Measurements from ENCODE around the gene PRPSAP1. TPM values are rescaled to one million over a fixed set of nuclear protein-coding genes. Genes with fewer than 3 reads are reported as not detected.
"Not testable (repeated sequence)": the region's sequence is repeated elsewhere in the genome, so short reads cannot be mapped to it uniquely, and the experiment has no call there.

PRPSAP1 gene
- polyA plus RNA-seq, 4 donors = 32.2 to 46.7 (median 33.7) TPM

DNA sequence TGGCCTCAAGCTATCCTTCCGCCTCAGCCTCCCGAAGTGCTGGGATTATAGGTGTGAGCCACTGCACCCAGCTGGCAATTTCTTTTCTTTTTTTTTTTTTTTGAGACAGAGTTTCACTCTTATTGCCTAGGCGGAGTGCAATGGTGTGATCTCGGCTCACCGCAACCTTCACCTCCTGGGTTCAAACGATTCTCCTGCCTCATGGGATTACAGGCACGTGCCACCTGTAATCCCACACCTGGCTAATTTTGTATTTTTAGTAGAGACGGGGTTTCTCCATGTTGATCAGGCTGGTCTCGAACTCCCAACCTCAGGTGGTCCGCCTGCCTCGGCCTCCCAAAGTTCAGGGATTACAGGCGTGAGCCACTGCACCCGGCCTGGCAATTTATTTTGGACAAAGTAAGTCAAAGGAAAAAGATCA is 86.1 kb downstream of the PRPSAP1 start:
- H3K27ac ChIP-seq (ENCODE audit: low read depth in 1 of 3, low read length in 2 of 3) = peak overlapping the region; percentile 65 to 98 (median 77)
- DNase-seq; H3K9me3 ChIP-seq (ENCODE audit: control insufficient read depth in 2 of 2, insufficient read depth in 1 of 2, low read depth in 1 of 2, low read length in 1 of 2); FAIRE-seq; H3K27me3 ChIP-seq (ENCODE audit: control insufficient read depth in 3 of 3, insufficient read depth in 3 of 3, low read length in 3 of 3): not testable (repeated sequence)
- peaks cover 7 to 80% (median 18%) of the 10 kb centered on the region in 3 donors for H3K4me1 ChIP-seq (ENCODE audit: control insufficient read depth in 3 of 3, insufficient read depth in 2 of 3, low read depth in 1 of 3, low read length in 2 of 3)
- peaks cover 0 to 54% (median 3%) of the 10 kb centered on the region in 3 donors for H3K36me3 ChIP-seq (ENCODE audit: control insufficient read depth in 3 of 3, insufficient read depth in 2 of 3, low read depth in 1 of 3, low read length in 3 of 3)
- 45 to 60% (median 56%) methylated on average over 13 of the region's 13 CpGs for WGBS, 3 donors
- peak overlapping the region in 1 of 3 donors; percentile 87 for H3K4me3 ChIP-seq (ENCODE audit: low read depth in 1 of 3, low read length in 3 of 3)

DNA sequence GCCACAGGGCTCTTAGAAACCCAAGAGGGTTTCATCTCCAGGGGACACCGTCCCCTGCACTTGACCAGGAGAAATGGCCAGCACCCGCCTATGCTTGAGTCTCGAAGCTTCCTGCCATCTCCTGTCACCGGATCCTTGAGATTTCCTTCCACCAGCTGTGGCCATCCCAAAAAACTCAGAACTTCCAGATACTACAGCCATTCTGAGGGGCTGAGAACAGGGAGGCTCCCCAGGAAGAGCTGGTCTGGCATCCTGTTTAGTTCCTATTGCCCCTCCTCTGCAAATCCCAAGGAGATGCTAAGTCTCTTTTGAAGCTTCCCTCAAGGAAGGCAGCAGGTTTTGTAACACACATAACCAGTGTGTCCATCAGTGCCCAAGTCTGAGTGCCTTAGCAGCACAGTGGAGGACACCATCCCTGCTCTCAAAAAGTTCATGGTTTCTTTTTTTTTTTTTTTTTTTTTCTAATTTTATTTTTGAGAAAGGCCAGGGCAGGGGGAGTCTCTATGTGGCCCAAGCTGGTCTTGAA is 86.6 kb downstream of the PRPSAP1 start:
- peak overlapping the region; percentile 65 to 98 (median 89) for H3K27ac ChIP-seq (ENCODE audit: low read depth in 1 of 3, low read length in 2 of 3)
- H3K36me3 ChIP-seq (ENCODE audit: control insufficient read depth in 3 of 3, insufficient read depth in 2 of 3, low read depth in 1 of 3, low read length in 3 of 3) = peaks cover 0 to 54% (median 3%) of the 10 kb centered on the region in 3 donors
- no peaks in the 10 kb centered on the region for H3K27me3 ChIP-seq (ENCODE audit: control insufficient read depth in 3 of 3, insufficient read depth in 3 of 3, low read length in 3 of 3)
- H3K9me3 ChIP-seq (ENCODE audit: control insufficient read depth in 2 of 2, insufficient read depth in 1 of 2, low read depth in 1 of 2, low read length in 1 of 2) = no peaks in the 10 kb centered on the region
- peak overlapping the region; percentile 71 to 100 (median 87) for H3K4me3 ChIP-seq (ENCODE audit: low read depth in 1 of 3, low read length in 3 of 3)
- H3K4me1 ChIP-seq (ENCODE audit: control insufficient read depth in 3 of 3, insufficient read depth in 2 of 3, low read depth in 1 of 3, low read length in 2 of 3) = peaks cover 7 to 80% (median 18%) of the 10 kb centered on the region in 3 donors
- no peak for FAIRE-seq
- WGBS, 3 donors = 54 to 59% (median 59%) methylated on average over 4 of the region's 4 CpGs
- DNase-seq = no peak

DNA sequence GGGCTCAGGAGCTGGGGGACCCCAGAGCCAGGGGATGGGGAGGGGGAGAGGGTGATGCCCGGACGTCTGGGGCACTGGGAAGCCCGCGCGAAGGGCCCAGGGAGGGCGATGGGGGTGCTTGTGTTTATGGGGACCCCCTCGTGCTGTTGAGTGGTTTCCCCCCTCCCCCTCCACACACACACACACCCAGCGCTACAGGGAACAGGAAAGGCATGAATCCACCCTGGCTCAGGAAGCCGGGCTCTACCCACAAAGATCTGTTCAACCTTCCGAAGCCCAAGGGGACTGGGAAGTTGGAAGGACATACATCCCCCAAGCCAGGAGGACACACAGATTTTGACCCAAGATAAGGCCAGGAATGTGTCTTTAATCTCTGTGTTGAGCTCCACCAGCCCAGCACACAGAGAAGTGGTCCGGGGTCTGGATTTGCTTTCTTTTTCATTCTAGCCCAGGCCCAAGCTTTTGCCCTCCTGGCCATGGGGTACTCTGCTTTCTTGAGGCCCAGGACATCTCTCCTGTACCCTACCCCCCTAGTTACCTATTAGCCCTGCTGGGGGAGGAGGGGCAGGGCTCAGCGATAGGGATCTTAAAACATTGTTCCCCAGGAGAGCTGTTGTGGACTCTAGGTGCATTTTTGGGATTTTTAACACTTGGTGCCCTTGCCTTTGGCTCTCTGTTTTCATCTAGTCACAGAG is 87.3 kb downstream of the PRPSAP1 start:
- peaks cover 7 to 80% (median 14%) of the 10 kb centered on the region in 3 donors for H3K4me1 ChIP-seq (ENCODE audit: control insufficient read depth in 3 of 3, insufficient read depth in 2 of 3, low read depth in 1 of 3, low read length in 2 of 3)
- 1 to 2% (median 2%) methylated on average over 11 to 12 of the region's 12 CpGs for WGBS, 3 donors
- no peak for FAIRE-seq

DNA sequence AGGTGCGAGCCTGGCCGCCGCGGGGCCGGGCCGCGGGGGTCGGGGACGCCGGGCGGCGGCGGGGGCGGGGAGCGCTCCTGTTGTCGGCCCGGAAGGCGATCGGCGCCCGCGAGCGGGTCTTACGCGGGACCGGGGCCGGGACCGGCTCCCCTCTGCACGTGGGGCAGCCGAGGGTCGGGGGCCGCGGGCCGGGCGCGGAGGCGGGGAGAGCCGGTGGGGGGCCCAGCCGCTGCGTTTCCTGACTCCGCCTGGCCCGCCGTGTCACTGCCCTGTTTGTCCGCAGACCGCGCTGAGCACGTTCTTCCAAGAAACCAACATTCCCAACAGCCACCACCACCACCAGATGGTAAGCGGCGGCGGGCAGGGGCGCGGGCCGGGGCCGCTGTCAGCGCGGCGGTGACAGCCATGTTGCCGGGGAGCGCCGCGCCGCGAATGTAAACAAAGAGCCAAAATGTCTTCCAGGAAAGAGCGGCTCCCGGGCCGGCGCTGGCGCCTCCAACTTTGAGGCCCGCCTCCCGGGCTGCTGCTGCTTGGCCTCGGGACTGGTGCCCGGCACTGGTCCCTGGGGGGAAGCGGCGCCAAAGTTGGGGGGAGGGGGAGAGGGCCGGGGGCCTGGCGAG is 88.0 kb downstream of the PRPSAP1 start:
- DNase-seq = peak; percentile 57 to 79
- H3K4me3 ChIP-seq (ENCODE audit: low read depth in 1 of 3, low read length in 3 of 3) = peak overlapping the region; percentile 71 to 100 (median 87)
- no peak for FAIRE-seq
- H3K36me3 ChIP-seq (ENCODE audit: control insufficient read depth in 3 of 3, insufficient read depth in 2 of 3, low read depth in 1 of 3, low read length in 3 of 3) = peaks cover 0 to 43% (median 3%) of the 10 kb centered on the region in 3 donors
- peak overlapping the region; percentile 65 to 98 (median 89) for H3K27ac ChIP-seq (ENCODE audit: low read depth in 1 of 3, low read length in 2 of 3)
- WGBS, 3 donors = 1 to 2% (median 1%) methylated on average over 46 to 76 of the region's 76 CpGs
- peaks cover 8 to 80% (median 15%) of the 10 kb centered on the region in 3 donors for H3K4me1 ChIP-seq (ENCODE audit: control insufficient read depth in 3 of 3, insufficient read depth in 2 of 3, low read depth in 1 of 3, low read length in 2 of 3)
- H3K9me3 ChIP-seq (ENCODE audit: control insufficient read depth in 2 of 2, insufficient read depth in 1 of 2, low read depth in 1 of 2, low read length in 1 of 2) = no peaks in the 10 kb centered on the region
- no peaks in the 10 kb centered on the region for H3K27me3 ChIP-seq (ENCODE audit: control insufficient read depth in 3 of 3, insufficient read depth in 3 of 3, low read length in 3 of 3)

More for the DNA sequence above, 87.3 kb downstream of the PRPSAP1 start:
- peak overlapping the region; percentile 65 to 98 (median 89) for H3K27ac ChIP-seq (ENCODE audit: low read depth in 1 of 3, low read length in 2 of 3)
- peaks cover 0 to 50% (median 3%) of the 10 kb centered on the region in 3 donors for H3K36me3 ChIP-seq (ENCODE audit: control insufficient read depth in 3 of 3, insufficient read depth in 2 of 3, low read depth in 1 of 3, low read length in 3 of 3)
- no peaks in the 10 kb centered on the region for H3K9me3 ChIP-seq (ENCODE audit: control insufficient read depth in 2 of 2, insufficient read depth in 1 of 2, low read depth in 1 of 2, low read length in 1 of 2)
- H3K27me3 ChIP-seq (ENCODE audit: control insufficient read depth in 3 of 3, insufficient read depth in 3 of 3, low read length in 3 of 3) = no peaks in the 10 kb centered on the region
- H3K4me3 ChIP-seq (ENCODE audit: low read depth in 1 of 3, low read length in 3 of 3) = peak overlapping the region; percentile 71 to 100 (median 87)
- DNase-seq = peak in 1 of 2 donors; percentile 54

DNA sequence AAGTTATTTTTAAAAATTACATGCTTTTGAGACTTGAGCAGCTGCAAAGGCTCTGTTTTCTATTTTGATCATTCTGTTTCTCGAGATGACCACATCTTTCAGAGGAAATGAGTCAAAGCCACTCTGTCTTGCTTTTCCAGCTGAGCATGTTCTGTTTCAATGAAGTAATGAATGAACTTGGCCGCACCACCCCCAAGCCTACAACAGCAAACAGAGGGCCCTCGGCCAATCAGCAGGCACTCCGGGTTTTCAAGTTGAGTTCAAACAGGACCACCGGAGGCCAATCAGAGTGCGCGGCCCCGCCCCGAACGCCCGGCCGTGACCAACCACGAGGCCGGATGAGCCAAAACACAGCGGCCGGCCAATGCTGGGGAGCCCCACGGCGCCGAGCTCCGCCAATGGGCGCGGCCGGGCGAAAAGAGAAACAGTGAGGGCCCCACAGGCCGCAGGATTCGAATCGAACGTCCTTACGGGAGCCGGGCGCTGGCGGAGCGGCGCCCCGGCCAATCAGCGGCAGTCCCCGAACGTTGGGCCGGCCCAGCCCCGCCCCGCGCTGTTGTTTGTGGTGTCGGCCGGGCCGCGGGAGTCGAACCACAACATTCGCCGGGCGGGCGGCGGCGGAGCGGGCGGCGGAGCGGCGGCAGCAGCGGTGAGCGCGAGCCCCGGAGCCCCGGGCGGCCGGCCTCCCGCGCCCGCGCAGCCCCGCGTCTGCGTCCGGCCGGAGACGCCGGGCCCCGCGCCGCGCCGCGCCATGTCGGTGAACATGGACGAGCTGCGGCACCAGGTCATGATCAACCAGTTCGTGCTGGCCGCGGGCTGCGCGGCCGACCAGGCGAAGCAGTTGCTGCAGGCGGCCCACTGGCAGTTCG is 88.7 kb downstream of the PRPSAP1 start, which contains the start of gene UBALD2:
UBALD2 (plus strand) TSS at position 594 of the 869 bp plus-strand sequence; CDS start at position 752, 158 bp downstream.
- peaks cover 10 to 81% (median 19%) of the 10 kb centered on the region in 3 donors for H3K4me1 ChIP-seq (ENCODE audit: control insufficient read depth in 3 of 3, insufficient read depth in 2 of 3, low read depth in 1 of 3, low read length in 2 of 3)
- FAIRE-seq = peak; percentile 5
- peaks cover 0 to 36% (median 2%) of the 10 kb centered on the region in 3 donors for H3K36me3 ChIP-seq (ENCODE audit: control insufficient read depth in 3 of 3, insufficient read depth in 2 of 3, low read depth in 1 of 3, low read length in 3 of 3)
- 0 to 1% (median 0%) methylated on average over 49 to 94 of the region's 94 CpGs for WGBS, 3 donors
- H3K9me3 ChIP-seq (ENCODE audit: control insufficient read depth in 2 of 2, insufficient read depth in 1 of 2, low read depth in 1 of 2, low read length in 1 of 2) = no peaks in the 10 kb centered on the region
- peak within 1 kb of the TSS; percentile 71 to 100 (median 87) for H3K4me3 ChIP-seq (ENCODE audit: low read depth in 1 of 3, low read length in 3 of 3)
- peak; percentile 99 to 100 for DNase-seq
- no peaks in the 10 kb centered on the region for H3K27me3 ChIP-seq (ENCODE audit: control insufficient read depth in 3 of 3, insufficient read depth in 3 of 3, low read length in 3 of 3)
- peak within 1 kb of the TSS; percentile 89 to 98 (median 95) for H3K27ac ChIP-seq (ENCODE audit: low read depth in 1 of 3, low read length in 2 of 3)

DNA sequence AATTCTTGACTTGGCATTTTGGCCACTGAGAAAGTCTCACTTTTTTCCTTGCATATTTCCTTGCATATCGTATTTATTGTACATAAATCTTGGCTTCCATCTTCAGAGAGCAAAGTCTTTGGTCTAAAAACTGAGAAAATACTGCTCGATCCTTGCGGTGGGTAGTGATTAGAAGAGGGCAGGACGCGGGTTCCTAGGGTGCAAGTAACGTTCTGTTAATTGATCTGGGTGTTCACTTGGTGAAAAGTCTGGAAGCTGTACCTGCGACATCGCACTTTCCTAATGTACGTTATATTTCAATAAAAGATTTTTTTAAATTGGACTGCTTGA is 89.3 kb downstream of the PRPSAP1 start:
- Histone ChIP-seq H3K27me3 (ENCODE audit: control insufficient read depth in 3 of 3, insufficient read depth in 3 of 3, low read length in 3 of 3) (no peaks in the 10 kb centered on the region), H3K27ac (ENCODE audit: low read depth in 1 of 3, low read length in 2 of 3) (peak overlapping the region; percentile 74 to 95 (median 95)), H3K36me3 (ENCODE audit: control insufficient read depth in 3 of 3, insufficient read depth in 2 of 3, low read depth in 1 of 3, low read length in 3 of 3) (peaks cover 0 to 30% (median 0%) of the 10 kb centered on the region in 3 donors), H3K9me3 (ENCODE audit: control insufficient read depth in 2 of 2, insufficient read depth in 1 of 2, low read depth in 1 of 2, low read length in 1 of 2) (no peaks in the 10 kb centered on the region), H3K4me3 (ENCODE audit: low read depth in 1 of 3, low read length in 3 of 3) (no peak overlapping the region), H3K4me1 (ENCODE audit: control insufficient read depth in 3 of 3, insufficient read depth in 2 of 3, low read depth in 1 of 3, low read length in 2 of 3) (peaks cover 10 to 81% (median 17%) of the 10 kb centered on the region in 3 donors)
- FAIRE-seq (no peak), DNase-seq (no peak)
- WGBS, 3 donors = 29 to 37% (median 32%) methylated on average over 9 of the region's 9 CpGs

DNA sequence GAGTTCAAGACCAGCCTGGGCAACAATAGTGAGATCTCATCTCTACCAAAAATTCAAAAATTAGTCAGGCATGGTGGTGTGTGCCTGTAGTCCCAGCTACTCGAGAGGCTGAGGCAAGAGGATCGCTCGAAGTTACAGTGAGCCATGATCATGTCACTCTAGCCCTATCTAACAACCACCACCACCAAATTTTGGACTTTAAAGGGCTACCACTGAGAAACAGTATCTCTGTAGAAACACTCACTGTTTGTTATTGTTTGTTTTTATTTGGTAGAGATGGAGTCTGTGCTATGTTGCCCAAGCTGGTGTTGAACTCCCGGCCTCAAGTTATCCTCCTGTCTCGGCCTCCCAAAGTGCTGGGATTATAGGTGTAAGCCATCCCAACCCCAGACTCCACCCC is 89.8 kb downstream of the PRPSAP1 start:
- Histone ChIP-seq H3K4me3 (ENCODE audit: low read depth in 1 of 3, low read length in 3 of 3) (no peak overlapping the region), H3K9me3 (ENCODE audit: control insufficient read depth in 2 of 2, insufficient read depth in 1 of 2, low read depth in 1 of 2, low read length in 1 of 2) (no peaks in the 10 kb centered on the region), H3K4me1 (ENCODE audit: control insufficient read depth in 3 of 3, insufficient read depth in 2 of 3, low read depth in 1 of 3, low read length in 2 of 3) (peaks cover 5 to 77% (median 14%) of the 10 kb centered on the region in 3 donors), H3K36me3 (ENCODE audit: control insufficient read depth in 3 of 3, insufficient read depth in 2 of 3, low read depth in 1 of 3, low read length in 3 of 3) (peaks cover 0 to 25% (median 0%) of the 10 kb centered on the region in 3 donors), H3K27me3 (ENCODE audit: control insufficient read depth in 3 of 3, insufficient read depth in 3 of 3, low read length in 3 of 3) (no peaks in the 10 kb centered on the region), H3K27ac (ENCODE audit: low read depth in 1 of 3, low read length in 2 of 3) (peak overlapping the region; percentile 74 to 95 (median 95))
- DNase-seq = no peak
- WGBS, 3 donors = 79 to 88% (median 86%) methylated on average over 5 of the region's 5 CpGs
- FAIRE-seq = no peak

All from small intestine (tissue), 7 donors.